PC-9 (cell line): ENCODE results near the gene TGFB3.

Experiments
- CTCF ChIP-seq: fragments of 200-600 bp; sonication (generic); conservative IDR thresholded peaks from 2 replicates; pipeline ENCODE4 v1.6.1; 2017; ENCODE audit warnings: mixed run types, antibody characterized with exemption, mild to moderate bottlenecking, moderate library complexity
- EZH2 ChIP-seq: fragments of 200-600 bp; sonication (generic); IDR thresholded peaks from 2 replicates; pipeline ENCODE4 v1.8.0; 2017; ENCODE audit warnings: antibody characterized with exemption, low read depth

- TF ChIP-seq CTCF (no peak), EZH2 (no peak)
These were observed 53.1 kb downstream of the TGFB3 start for GRCh38 chr14:75928690-75929181.
